HCEC 1CT (cell line): Measurements from ENCODE around the gene C1QB.
A peak's percentile ranks its signal among the peaks of the same experiment; 100 is the strongest.

Experiments
- DNase-seq: peaks from one replicate; pipeline ENCODE4 v3.0.0-alpha.2; 2017

The C1QB gene, protein sequence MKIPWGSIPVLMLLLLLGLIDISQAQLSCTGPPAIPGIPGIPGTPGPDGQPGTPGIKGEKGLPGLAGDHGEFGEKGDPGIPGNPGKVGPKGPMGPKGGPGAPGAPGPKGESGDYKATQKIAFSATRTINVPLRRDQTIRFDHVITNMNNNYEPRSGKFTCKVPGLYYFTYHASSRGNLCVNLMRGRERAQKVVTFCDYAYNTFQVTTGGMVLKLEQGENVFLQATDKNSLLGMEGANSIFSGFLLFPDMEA

DNA sequence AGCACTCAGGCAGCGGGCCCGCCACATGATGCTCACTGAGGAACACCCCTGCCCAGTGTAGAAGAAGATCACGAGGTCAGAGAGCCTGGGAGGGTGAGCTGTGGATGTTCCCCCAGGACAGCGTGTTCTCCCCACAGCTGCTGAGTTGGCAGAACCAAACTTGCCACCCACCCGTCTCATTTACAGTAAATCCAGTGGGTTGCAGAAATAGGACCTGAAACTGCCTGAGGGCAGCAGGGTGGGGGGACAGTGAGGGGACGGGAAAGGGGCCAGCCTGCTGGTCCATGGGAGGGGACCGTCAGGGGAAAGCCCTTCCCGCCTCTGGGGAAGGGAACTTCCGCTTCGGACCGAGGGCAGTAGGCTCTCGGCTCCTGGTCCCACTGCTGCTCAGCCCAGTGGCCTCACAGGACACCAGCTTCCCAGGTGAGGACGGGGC lies at the start of gene C1QB:
Gene C1QB (plus strand): TSS at position 356 of the 436 bp plus-strand sequence. CDS start 6,227 bp downstream, outside the sequence.
- DNase-seq: no peak

DNA sequence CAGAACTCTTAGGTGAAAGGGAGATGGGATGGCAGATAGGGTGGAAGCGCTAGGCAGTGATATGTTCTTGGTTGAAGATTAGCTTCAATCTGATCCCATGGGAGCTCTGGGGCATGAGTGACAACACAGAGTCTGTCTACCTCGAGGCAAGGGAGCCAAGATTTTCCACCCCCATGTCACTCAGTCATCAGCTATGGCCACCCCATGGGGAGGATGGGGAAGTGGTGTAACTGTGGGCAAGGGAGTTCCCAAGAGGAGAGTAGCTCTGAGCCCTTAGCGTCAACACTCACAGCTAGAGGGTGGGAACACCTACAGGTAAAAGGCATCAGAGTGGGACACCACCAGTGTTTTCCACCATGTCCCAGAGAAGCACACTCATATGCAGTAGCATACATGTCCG lies 46.9 kb upstream of the C1QB start:
- DNase-seq: no peak

DNA sequence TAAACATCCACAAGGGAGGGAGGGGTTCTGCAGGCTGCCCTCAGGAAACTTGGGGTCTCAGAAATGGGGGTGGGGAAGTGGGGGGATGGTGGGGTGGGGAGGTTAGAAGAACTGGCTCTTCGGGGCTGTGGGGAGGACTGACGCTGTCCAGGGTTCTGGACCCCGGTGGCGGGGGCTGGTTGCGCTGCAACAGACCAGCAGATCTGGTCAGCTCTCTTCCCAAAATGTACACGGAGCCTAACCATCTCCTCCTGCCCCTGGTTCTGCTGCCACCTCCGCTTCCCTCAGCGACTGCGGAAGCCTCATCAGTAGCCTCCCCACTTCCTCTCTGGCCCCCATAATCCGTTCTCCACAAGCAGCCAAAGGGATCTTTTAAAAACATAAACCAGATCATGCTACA lies 45.9 kb upstream of the C1QB start:
- no peak for DNase-seq

DNA sequence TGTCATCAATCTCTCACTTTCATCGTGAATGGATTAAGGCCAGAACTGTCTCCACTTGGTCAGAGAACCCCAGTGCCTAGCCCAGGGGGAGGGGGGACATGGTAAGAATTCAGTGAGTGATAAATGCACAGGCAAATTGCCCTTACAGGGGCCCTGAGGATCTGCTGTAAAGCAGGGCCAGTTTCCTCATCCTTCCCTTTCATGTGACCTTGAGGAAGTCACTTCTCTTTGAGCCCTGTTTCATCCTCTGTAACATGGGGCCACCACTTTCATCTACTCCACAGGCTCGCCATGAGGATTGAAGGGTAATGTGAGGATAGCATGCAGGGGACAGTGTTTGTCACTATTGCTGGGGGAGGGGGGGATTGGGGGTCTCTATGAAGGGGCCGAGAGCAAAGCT lies 44.7 kb upstream of the C1QB start:
- no peak for DNase-seq

DNA sequence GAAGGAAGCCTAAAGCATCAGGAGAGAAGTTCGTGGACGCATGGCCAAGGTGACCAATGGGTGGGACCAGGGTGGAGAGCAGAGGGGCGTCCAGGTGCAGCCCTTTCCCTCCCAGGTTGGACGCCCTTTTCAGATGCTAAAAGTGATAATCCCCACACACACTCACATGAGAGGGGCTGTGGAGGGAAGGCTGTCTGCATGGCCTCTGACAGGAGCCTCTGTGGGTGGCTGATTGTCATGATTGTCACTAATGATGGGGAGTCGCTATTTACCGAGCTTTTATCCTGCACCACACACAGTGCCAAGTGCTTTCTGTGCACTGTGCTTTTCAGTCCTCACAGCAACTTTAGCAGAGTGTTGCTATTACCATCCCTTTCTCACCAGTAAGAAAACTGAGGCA lies 43.7 kb upstream of the C1QB start:
- no peak for DNase-seq

DNA sequence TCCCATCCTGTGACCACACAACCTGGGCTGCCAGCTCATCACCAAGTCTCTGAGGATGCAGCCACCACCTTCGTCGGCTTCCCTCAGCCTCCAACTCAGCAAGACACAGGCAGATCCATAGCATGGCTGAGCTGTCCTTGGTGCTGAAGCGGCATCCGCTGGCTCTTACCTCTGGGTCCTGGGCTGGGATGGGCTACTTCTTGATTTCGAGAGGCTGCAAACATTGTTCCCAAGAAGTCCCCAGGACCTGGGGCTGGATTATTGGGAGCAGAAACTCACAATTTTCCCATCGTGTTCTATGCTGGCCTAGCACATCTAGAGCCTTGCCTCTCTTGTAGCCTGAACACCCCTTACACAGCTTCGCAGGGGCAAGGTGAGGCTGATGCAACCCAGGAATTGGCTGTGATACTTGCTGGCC lies 41.5 kb upstream of the C1QB start:
- DNase-seq: peak; percentile 11

DNA sequence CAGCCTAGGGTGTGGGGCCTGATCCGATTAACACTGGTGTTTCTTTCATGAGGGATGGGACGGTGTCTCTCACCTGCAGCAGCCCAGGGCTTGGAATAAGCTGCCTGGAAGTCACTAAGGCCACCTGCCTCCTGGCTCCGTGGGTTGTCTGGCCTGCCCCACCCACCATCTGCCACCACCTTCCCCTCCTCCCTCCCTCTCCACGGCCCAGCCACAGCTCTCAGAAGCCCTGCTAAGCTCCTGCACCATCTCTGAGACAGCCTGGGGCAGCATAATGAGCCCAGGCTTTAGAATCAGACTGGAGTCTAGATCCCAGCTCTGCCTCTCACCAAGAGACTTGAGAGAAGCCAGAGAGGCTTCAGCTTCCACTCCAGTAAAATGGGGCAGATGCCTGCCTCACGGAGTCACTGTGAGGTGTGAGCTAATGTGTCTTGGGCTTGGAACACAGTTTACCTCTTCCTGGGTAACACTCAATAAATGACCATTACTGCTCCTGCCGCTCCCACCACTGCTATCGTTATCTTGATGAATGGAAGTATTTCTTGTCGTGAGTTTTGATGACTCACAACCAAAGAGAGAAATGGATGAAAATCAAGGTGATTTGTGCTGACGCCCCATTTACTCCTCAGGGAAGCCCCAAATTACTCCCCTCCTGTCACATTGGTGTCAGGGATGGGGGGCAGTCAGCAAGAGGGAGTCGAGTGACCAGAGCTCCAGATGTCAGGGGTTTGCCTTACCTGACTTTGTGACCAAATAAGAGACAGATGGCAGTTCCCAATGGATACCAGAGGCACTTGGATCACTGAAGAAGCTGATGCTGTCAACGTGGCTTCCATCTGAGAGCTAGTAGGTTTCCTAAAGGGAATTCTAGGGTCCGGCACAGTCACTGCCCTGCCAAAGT lies 40.1 kb upstream of the C1QB start:
- DNase-seq: no peak

DNA sequence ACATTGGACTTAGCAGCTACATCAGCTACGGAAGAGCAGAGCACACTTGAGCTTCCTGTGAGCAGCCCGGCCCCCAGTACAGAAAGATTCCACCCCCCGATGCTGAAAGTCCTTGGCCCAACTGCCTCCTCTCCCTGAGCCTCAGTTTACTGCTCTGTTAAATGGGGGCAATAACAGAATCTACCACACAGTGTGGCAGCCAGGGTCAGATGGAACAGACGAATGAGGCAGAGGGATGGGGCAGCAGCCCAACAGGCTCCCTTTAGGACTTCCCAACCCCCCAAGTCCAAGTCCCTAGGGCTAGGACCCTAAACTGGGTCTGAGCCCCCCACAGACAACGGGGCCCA lies 39.5 kb upstream of the C1QB start:
- no peak for DNase-seq

DNA sequence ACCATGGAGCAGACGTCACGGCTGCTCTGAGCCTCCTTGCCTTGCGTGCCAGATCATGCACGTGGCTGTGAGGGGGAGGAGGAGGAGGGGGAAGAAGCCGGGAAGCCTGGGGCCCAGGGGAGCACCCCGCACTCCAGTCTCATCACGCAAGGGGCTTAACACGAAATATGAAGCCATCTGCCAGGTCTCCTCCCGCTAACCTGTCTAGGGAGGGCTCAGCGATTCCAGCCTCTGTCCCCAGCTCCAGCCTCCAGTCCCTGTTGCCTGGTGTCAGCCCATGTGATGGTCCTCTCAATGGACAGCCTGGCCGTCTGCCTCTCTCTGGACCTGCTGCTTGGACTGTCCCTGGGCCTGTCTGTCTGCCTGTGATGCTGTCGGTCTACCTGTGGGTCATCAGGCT lies 39.1 kb upstream of the C1QB start:
- no peak for DNase-seq

DNA sequence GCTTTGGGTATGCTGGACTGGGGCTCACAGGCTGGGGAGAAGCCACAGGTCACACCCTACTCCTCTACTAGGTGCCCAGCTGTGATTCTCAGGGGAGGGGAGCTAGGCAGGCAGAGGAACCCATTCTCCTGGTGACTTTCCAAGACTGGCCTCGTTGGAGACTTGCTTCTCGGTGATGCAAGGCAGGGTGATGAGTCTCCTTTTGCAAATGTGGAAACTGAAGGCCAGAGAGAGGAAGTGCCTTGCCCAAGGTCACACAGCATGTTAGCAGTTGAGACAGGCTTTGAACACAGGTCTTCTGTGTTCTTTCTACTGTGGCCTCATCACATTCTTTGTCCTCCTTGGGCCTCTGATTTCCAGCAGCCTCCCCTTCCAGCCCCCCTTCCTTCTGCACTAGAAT lies 37.1 kb upstream of the C1QB start:
- DNase-seq: no peak

DNA sequence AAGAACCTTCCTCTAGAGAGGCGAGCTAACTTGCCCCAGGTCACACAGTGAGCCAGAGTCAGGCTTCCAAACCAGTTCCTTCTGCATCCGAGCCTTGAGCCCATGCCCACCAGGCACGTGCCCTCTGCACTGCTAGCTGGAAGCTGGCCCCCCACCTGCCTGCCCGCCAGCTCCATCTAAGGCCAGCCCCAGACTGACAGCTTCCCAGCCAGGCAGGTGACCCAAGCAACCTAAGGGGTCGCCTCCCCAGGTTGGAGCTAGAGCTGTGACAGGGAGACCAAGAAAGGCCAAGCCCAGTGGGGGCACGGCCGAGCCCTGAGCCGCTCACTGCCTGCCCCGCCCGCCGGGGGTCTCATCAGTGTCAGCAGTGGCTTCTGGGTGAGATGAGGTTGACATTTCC lies 36.5 kb upstream of the C1QB start:
- no peak for DNase-seq

DNA sequence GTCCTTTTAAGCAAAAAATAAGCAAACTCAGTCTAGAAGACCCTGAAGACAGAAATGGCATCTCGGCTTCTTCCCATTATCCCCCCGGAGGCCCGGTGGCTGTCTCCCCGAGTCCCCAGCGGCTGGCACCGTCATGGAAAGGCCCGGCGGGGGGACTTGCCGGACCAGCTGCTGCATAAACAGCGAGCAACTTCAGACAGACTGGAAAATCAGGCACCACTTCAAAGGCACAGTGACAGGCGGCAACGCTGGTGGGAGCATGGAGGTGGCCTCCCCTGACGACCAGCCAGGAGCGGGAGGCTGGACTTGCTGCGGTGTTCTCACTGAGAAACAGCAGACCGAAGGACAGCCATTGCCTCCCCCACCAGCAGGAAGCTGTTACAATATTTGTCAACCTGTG lies 35.0 kb upstream of the C1QB start:
- DNase-seq: no peak

DNA sequence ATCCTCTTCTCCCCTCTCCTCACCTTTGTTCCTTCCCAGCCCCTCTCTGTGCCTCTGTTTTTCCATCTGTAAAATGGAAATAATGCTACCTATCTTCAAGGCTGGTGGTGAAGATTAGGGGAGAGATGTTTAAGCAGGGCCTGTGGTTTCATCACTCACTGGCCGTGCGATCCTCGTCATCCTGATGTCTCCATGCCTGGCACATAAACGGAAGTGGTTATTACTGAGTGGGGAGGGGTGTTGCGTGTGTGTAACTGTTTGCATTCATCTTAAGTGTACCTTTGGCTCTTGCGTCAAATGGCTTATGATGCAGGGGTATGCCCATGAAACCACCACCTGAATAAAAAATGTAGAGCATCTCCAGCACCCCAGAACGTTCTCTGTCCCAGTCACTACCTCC lies 33.8 kb upstream of the C1QB start:
- DNase-seq: no peak

DNA sequence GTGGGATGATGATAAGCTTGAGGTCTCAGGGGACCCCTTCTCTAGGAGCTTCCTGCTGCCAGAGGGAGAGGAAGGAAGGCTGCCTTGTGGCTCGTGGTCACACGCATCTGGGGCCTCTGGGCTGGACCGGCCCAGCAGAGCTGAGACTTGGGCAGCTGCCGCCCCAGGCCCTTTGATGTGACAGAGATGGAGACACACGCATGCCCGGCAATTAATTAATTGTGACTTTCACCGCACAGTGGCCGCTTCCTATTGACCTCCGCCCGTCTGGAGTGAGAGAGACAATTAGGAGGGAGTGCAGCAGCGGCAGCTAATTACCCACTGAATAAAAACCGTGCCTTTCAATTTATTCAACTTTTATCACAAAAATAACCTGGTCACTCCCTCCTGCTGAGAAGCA lies 33.2 kb upstream of the C1QB start:
- DNase-seq: no peak

DNA sequence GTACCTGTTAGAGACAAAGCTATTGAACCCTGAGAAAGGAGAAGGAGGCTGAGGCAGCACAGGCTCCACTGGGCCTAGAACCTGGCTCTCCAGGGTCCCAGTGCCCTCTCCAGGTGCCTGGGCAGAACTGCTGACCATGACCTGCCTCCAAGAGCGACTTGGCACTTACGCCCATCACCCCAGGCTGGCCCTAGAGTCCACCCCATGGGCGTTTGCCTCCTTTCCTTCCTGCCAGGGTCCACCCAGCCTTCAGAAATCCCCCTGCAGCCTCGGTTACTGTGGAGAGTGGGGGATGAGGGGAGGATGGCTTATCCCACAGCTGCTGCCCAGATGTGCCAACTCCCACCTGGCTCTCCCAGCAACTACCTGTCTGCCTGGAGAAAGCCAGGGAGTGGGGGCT lies 31.3 kb upstream of the C1QB start:
- DNase-seq: no peak

DNA sequence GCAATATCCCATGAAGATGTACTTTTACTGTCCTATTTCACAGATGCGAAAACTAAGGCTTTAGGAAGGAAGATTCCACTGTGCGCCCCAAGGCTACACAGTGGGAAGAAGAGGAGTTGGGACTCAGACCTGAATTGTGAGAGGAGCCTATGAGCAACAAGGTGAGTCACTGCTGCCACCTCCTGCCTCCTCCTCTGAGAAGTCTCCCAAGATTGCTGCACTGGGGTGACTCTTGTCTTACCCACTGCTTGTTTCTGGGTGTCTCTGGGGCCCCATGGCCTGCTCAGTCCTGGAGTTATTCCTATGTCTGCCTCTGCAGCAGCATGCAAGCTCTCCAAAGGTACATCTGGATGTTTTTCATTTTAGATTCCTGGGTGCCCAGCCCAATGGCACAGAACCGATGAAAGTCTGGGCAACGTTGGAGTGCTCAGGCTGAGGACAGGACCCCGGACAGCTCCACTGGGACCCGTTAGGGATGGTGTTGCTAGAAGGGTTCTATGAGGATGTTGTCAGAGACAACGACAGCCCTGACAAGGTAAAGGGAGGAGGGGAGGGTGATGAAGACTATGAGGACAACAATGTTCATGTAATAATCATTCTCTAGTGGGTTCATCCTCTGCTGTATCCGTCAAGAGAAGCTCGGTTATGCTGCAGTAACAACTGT lies 27.6 kb upstream of the C1QB start:
- no peak for DNase-seq

DNA sequence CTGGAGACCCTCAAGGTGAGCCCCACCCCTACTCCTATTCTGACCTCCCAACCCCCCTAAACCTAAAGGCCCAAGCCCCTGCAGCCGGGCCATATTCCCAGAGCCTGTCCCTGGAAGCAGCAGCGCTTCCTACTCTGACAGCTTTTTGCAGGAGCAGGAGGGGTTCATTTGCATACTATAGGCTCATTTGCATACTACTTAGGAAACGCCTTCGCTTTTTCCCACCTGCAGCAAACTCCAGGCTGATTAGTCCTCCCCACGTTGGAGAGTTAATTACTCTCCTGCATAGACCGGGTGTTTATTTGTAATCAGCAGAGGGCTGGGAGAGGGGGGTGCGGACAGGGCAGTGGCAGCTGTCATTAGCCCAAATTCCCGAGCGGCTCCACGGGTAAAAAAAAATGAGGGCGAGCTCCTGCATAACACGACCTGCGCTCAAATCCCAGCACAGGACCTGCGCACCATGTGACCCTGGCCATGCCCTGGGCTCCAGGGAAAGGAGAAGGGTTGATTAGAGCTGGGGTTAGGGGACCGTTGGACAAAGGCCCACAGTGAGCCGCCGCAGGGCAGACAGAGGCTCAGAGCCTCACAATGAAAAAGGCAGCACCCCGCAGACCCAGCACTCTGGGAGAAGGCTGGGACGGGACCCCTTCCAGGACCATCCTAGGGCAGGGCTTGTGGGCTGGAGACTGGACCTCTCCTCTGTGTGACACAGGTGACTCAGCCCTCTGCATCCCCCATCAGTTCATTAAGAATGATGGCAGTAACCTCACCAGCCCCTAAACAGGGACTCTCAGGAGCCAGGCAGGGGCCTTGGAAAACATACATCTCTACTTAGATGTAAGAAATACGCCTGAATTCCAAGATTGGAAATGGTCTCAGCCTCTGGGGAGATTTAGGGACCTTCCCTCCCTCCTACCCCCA lies 26.5 kb upstream of the C1QB start:
- no peak for DNase-seq

DNA sequence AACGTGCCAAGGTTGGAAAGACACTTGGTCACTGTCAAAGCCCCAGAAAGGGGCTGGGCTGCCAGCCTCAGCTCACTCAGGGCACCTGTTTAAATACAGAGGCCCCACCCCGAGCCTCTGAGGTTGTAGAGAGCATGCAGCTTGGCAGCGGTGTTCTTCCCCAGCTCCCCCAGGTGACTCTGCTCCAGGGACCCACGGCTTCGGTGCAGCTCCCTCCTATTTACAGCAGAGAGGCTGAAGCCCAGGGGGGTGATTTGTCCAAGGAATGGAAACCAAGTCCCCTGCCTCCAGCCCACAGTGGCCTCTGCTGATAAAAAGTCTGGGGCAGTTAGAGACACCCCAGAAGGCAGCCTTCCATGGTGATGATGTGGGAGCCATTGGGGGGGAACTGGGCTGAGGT lies 25.7 kb upstream of the C1QB start:
- no peak for DNase-seq

DNA sequence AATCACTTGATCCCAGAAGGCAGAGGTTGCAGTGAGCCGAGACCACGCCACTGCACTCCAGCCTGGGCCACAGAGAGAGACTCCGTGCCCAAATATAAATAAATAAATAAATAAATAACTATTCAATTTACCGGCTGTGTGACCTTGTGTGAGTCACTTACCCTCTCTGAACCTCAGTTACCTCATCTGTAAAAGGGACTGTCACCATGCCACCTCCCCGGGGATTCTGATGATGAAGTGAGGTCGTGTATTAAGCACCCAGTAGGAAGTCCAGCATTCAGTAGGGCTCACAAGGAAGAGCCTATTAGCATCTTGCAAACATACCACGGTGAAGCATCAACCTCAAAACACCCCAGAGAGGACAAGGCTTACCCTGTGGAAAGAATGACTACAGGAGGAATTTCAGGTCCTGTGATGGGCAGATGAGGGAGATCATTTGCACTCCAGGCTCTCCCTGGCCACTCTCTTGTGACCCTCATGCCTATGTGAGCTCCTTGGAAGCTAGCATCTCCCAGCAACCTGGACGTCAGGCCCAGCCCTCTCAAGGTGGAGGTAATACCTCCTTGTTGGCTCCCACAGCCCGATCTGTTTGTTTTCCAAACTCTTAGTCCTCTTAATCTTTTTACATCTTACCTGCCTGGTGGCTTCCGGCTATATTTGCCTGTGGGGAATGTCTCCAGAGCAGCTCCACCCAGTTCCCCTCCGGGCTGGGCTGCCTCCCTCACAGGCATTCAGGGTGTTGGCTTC lies 24.2 kb upstream of the C1QB start:
- no peak for DNase-seq

DNA sequence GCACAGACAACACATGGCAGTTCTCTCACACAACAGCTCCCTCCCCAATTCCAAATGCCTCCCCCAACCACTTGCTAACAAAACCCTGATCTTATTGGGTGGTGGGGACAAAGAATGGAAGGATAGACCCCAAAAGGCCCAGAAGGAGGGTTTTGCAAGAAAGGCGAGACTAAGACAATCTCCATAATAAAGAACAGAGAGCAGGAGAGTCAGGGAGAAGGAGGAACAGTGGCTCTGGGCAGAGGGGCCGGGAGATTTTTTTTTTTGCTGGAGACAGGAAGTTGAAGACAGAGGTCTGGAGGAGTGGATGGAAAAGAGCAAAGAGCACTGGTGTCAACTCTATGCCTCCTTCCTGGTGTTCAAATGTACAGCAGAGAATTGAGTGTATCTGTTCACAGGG lies 23.1 kb upstream of the C1QB start:
- no peak for DNase-seq

DNA sequence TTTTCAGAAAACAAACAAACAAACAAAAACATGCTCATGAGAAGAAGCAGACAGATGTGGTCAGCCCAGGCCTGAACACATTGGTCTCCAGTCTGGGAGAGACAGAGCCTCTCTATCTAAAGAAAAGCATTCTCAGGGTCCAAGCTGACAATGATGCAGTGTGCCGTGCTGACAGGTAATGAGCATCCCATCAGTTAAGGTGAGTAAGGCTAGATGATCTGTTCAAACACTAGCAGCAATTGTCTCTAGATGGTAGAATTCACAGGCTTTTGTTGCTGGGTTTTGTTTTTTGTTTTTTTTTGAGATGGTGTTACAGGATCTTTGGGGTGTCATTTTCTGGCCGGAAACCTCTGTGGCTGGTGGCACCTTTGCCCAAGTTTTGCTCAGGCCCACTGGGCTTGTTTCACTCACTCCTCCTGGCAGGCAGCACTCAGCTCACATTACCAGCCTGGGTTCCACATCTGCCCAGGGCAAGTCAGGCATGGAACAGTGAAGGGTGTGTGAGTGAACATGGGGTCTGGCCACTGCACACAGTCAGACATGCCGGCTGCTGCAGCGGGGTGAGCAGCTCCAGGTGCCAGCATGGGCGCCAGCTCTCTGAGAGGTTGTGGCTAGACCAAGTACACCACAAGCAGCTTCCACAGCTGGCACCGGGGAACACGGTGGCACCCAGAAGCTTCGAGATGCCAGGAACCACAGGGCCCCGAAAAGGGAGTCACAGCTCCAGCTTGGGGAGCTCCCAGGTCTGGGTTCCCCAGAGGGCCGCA lies 19.2 kb upstream of the C1QB start:
- DNase-seq: no peak
